Measurements from ENCODE around the gene PTCD1. TPM values are rescaled to one million over a fixed set of nuclear protein-coding genes. Genes with fewer than 3 reads are reported as not detected.
A peak's percentile ranks its signal among the peaks of the same experiment; 100 is the strongest.

Gene PTCD1
- total and polyA plus RNA-seq, 9 of the 15 experiments (the other 6 are each of a cell fraction or from before 2014, with no cell fraction given) = 0.46 to 17.1 (median 6.2) TPM

GRCh38 chr7:99459087-99459486 lies 20.5 kb upstream of the PTCD1 start:
- Histone ChIP-seq H3K79me2 (ENCODE audit: control insufficient read depth, insufficient read depth, low read length) (peaks cover 72% of the 10 kb centered on the region), H3K27me3 (ENCODE audit: control insufficient read depth in 2 of 2, insufficient read depth in 2 of 2, low read length in 2 of 2) (no peaks in the 10 kb centered on the region), H2AFZ (ENCODE audit: low read depth, low read length) (no peak overlapping the region), H4K20me1 (replicated peaks; ENCODE audit: control insufficient read depth, insufficient read depth, low read length) (peaks cover 58% of the 10 kb centered on the region), H3K27ac (ENCODE audit: extremely low read depth, low read depth, low read length) (no peak overlapping the region), H3K9ac (ENCODE audit: insufficient read depth in 1 of 2, low read depth in 2 of 2, low read length in 2 of 2) (no peak overlapping the region), H3K9me1 (ENCODE audit: control insufficient read depth, insufficient read depth, low read length) (no peaks in the 10 kb centered on the region), H3K9me3 (replicated peaks; ENCODE audit: control insufficient read depth, insufficient read depth, low read depth, low read length) (no peaks in the 10 kb centered on the region), H3K4me1 (replicated peaks in 1 of 2; ENCODE audit: control insufficient read depth in 2 of 2, insufficient read depth in 2 of 2, low read length in 2 of 2) (peaks cover 8 to 22% of the 10 kb centered on the region in 2 experiments; a peak in 4 of 5 replicates), H3K36me3 (ENCODE audit: control insufficient read depth, insufficient read depth, low read length) (peaks cover 97% of the 10 kb centered on the region), H3K4me3 (no peak overlapping the region), H3K4me2 (ENCODE audit: insufficient read depth, low read length) (no peak overlapping the region)
- ChIA-PET CTCF (ENCODE audit: low intra/inter-chr PET ratio) (no interaction called here), POLR2A (interaction anchor here (0.6 to 1.0 kb wide), 4 partner anchors 9 to 27 kb away, joined by 3 to 5 read pairs (median 4); partner anchors contain the start of genes CPSF4 and PTCD1)
- DNase-seq (ENCODE audit: extremely low read depth in 1 of 4, low spot score in 3 of 4) = peak in 2 of 4 experiments; percentile 47 to 68
- in situ Hi-C loops (cut with MboI) = no loop called here
- FAIRE-seq = peak; percentile 35
- WGBS (ENCODE audit: insufficient coverage, low coverage, missing lambda C conversion rate) = 84% methylated on average over 8 of the region's 8 CpGs
- intact Hi-C loops (cut with micrococcal nuclease) = no loop called here
- BruUV-seq (replicated peaks) = no TSS peak
- ATAC-seq = peak; percentile 77
- no peak for TF ChIP-seq ZNF384 (IDR thresholded peaks at IDR 0.05; ENCODE audit: low read depth, low read length)
- TF ChIP-seq PTBP1 (IDR thresholded peaks at IDR 0.05; ENCODE audit: low read depth, low read length) = no peak
- peak; percentile 51; the same call in 1 of the 2 replicates for TF ChIP-seq CBX1 (IDR thresholded peaks at IDR 0.05; ENCODE audit: low read depth)
- no peak for TF ChIP-seq TEAD4 (IDR thresholded peaks at IDR 0.05; ENCODE audit: low read length)
- no peak for TF ChIP-seq TEAD4 (CRISPR knock-in tag; IDR thresholded peaks at IDR 0.05; ENCODE audit: borderline replicate concordance)
- TF ChIP-seq SMAD1 (IDR thresholded peaks at IDR 0.05; ENCODE audit: low read depth, low read length, partially characterized antibody) = peak; percentile 25
- TF ChIP-seq ETS1 (conservative IDR thresholded peaks at IDR 0.05; ENCODE audit: control insufficient read depth, low read depth, low read length) = no peak
- no peak for TF ChIP-seq SMARCA4 (IDR thresholded peaks at IDR 0.05)
- TF ChIP-seq NFATC3 (IDR thresholded peaks at IDR 0.05) = 0 out of 2 replicates have a peak, but pooled peaks have one; percentile 32
- no peak for TF ChIP-seq XRCC5 (IDR thresholded peaks at IDR 0.05; ENCODE audit: low read depth, low read length)
- TF ChIP-seq KDM2B (CRISPR knock-in tag; IDR thresholded peaks at IDR 0.05) = no peak
- no peak for TF ChIP-seq USF1 (CRISPR knock-in tag; IDR thresholded peaks at IDR 0.05)
- no peak for TF ChIP-seq ASH1L (IDR thresholded peaks at IDR 0.05; ENCODE audit: borderline replicate concordance, low read depth, partially characterized antibody)
- no peak for TF ChIP-seq E2F8 (IDR thresholded peaks at IDR 0.05; ENCODE audit: low read depth, partially characterized antibody)
- TF ChIP-seq HES1 (IDR thresholded peaks at IDR 0.05; ENCODE audit: low read depth) = no peak
- TF ChIP-seq NR1H2 (CRISPR knock-in tag; IDR thresholded peaks at IDR 0.05) = no peak
- TF ChIP-seq RAD21 (CRISPR knock-in tag; conservative IDR thresholded peaks at IDR 0.05 in 1 of 2, IDR thresholded peaks at IDR 0.05 in 1 of 2) = peak in 1 of 2 experiments; percentile 33; a peak in 2 of 4 replicates
- TF ChIP-seq POLR2AphosphoS5 (IDR thresholded peaks at IDR 0.05; ENCODE audit: control insufficient read depth, insufficient read depth, low read depth, low read length) = peak; percentile 61; the same call in 1 of the 2 replicates
- TF ChIP-seq SREBF2 (CRISPR knock-in tag; IDR thresholded peaks at IDR 0.05) = no peak
